HepG2 (cell line): ENCODE results near the gene FAM221A. TPM values are rescaled to one million over a fixed set of nuclear protein-coding genes. Genes with fewer than 3 reads are reported as not detected.

ENCODE experiments used
- ATAC-seq: fragments of 200-7000 bp; cut with Tn5 transposase; 3 replicates; pipeline ENCODE4 v1.9.1; 2020; ENCODE audit warnings: mild to moderate bottlenecking, moderate library complexity
- BruUV-seq: library from RNA; stranded (reverse); fragments of 400-500 nt; replicated peaks from 2 replicates; lab custom pipeline; 2021; lab: Mats Ljungman, UMichigan
- CTCF ChIA-PET: fragments of 300-600 bp; formaldehyde crosslinking; extraction: SDS; loops from one replicate; lab custom pipeline; 2021; ENCODE audit warnings: low total read pairs, inconsistent platforms, low intra/inter-chr PET ratio; lab: Yijun Ruan, JAX
- POLR2A ChIA-PET: fragments of 350-600 bp; sonication (Branson Sonifier 250); formaldehyde crosslinking; loops from one replicate; lab custom pipeline; 2020; ENCODE audit warnings: antibody characterized with exemption, inconsistent platforms; lab: Yijun Ruan, JAX
- DNase-seq: peaks from one replicate; pipeline ENCODE4 v3.0.0-alpha.2; 2015; ENCODE audit warnings: low spot score
- FAIRE-seq: peaks from 3 replicates; lab custom pipeline; 2011; peaks lifted over from hg19 to GRCh38; lab: Jason Lieb, UNC
- H2AFZ ChIP-seq: one replicate; pipeline ENCODE4 v1.6.1; 2011; ENCODE audit warnings: low read length, inconsistent platforms
- H3K27ac ChIP-seq: fragments of 300-600 bp; 3 replicates; pipeline ENCODE4 v1.8.0; 2011; ENCODE audit warnings: mixed run types, mild to moderate bottlenecking, mixed read lengths, low read length, inconsistent platforms; ENCODE audit not compliant: insufficient read depth; ENCODE audit errors: extremely low read length
- H3K27me3 ChIP-seq, 2 experiments: fragments of 200-600 bp in 1 of 2; 2 replicates in 1 of 2; 3 replicates in 1 of 2; pipeline versions ENCODE4 v1.6.0 to v1.8.0; 2011; ENCODE audit warnings: low read length in 2 of 2, mild to moderate bottlenecking in 2 of 2, moderate library complexity in 2 of 2, inconsistent platforms in 1 of 2; ENCODE audit not compliant: insufficient read depth in 2 of 2, control insufficient read depth in 1 of 2
- H3K36me3 ChIP-seq, 2 experiments: fragments of 200-600 bp in 1 of 2; replicated peaks in 1 of 2; 2 replicates in 1 of 2; 3 replicates in 1 of 2; pipeline versions ENCODE4 v1.5.1 to v1.8.0; 2011; ENCODE audit warnings: low read length in 2 of 2, inconsistent platforms in 1 of 2; ENCODE audit not compliant: insufficient read depth in 2 of 2, control insufficient read depth in 1 of 2
- H3K4me1 ChIP-seq: 2 replicates; pipeline ENCODE4 v1.5.1; 2012; ENCODE audit warnings: low read length, inconsistent platforms; ENCODE audit not compliant: insufficient read depth
- H3K4me2 ChIP-seq: 2 replicates; pipeline ENCODE4 v1.6.0; 2011; ENCODE audit warnings: low read depth, low read length, inconsistent platforms
- H3K4me3 ChIP-seq, 3 experiments: fragments of 200-600 bp in 1 of 3; sonication (generic), shearing (Covaris generic) in 1 of 3; replicated peaks in 1 of 3; 2 replicates each; pipeline ENCODE4 v1.5.1; 2011 to 2016; ENCODE audit warnings: low read length in 3 of 3, inconsistent platforms in 2 of 3, low read depth in 2 of 3, mild to moderate bottlenecking in 2 of 3, control low read depth in 1 of 3, mixed read lengths in 1 of 3; ENCODE audit not compliant: insufficient read depth in 1 of 3
- H3K79me2 ChIP-seq: one replicate; pipeline ENCODE4 v1.6.1; 2011; ENCODE audit warnings: low read length, inconsistent platforms; ENCODE audit not compliant: insufficient read depth
- H3K9ac ChIP-seq: 2 replicates; pipeline ENCODE4 v1.6.0; 2011; ENCODE audit warnings: mild to moderate bottlenecking, low read depth, low read length, inconsistent platforms; ENCODE audit not compliant: insufficient read depth
- H3K9me3 ChIP-seq: 2 replicates; pipeline ENCODE4 v1.5.1; 2012; ENCODE audit warnings: mild to moderate bottlenecking, low read length
- H4K20me1 ChIP-seq: 2 replicates; pipeline ENCODE4 v1.6.0; 2011; ENCODE audit warnings: inconsistent platforms, mild to moderate bottlenecking, low read length, moderate library complexity; ENCODE audit not compliant: insufficient read depth
- CBX1 ChIP-seq: IDR thresholded peaks from one replicate; pipeline ENCODE4 v1.6.1; 2016; ENCODE audit warnings: antibody characterized with exemption, low read depth
- DMAP1 ChIP-seq: IDR thresholded peaks from 2 replicates; pipeline ENCODE4 v1.6.1; 2016
- DNMT1 ChIP-seq: sonication (generic); formaldehyde crosslinking; IDR thresholded peaks from 2 replicates; pipeline ENCODE4 v1.5.1; 2020; ENCODE audit warnings: mild to moderate bottlenecking, missing genetic modification reagents
- DNMT3B ChIP-seq: conservative IDR thresholded peaks from 2 replicates; pipeline ENCODE4 v1.6.1; 2016; ENCODE audit warnings: missing biosample characterization, control low read depth
- SIX4 ChIP-seq: sonication (generic); formaldehyde crosslinking; IDR thresholded peaks from 2 replicates; pipeline ENCODE4 v1.4.0; 2020; ENCODE audit warnings: missing genetic modification reagents
- SRF ChIP-seq: IDR thresholded peaks from 2 replicates; pipeline ENCODE4 v1.6.1; 2011; ENCODE audit warnings: mild to moderate bottlenecking, low read depth, low read length, moderate library complexity
- TARDBP ChIP-seq: sonication (generic); formaldehyde crosslinking; IDR thresholded peaks from 2 replicates; pipeline ENCODE4 v1.8.0; 2022; ENCODE audit warnings: mild to moderate bottlenecking, missing genetic modification reagents
- ZNF335 ChIP-seq: sonication (generic); formaldehyde crosslinking; IDR thresholded peaks from 2 replicates; pipeline ENCODE4 v1.4.0; 2020; ENCODE audit warnings: missing genetic modification reagents
- ZNF781 ChIP-seq: sonication (generic); formaldehyde crosslinking; IDR thresholded peaks from 2 replicates; pipeline ENCODE4 v1.5.1; 2020; ENCODE audit warnings: borderline replicate concordance, mild to moderate bottlenecking, missing genetic modification reagents; ENCODE audit errors: not compliant biosample characterization
- ZSCAN5A ChIP-seq: sonication (generic); formaldehyde crosslinking; IDR thresholded peaks from 2 replicates; pipeline ENCODE4 v1.8.0; 2022; ENCODE audit warnings: mild to moderate bottlenecking, missing genetic modification reagents, borderline replicate concordance
- WGBS: methylation state at CpG from one replicate; pipeline ENCODE4 v1.1.6; 2017; ENCODE audit warnings: low lambda C conversion rate; 5-methylcytosine and 5-hydroxymethylcytosine counted together
- in situ Hi-C: cut with HindIII; loops from 2 replicates; pipeline ENCODE4 v1.10.0; 2017; ENCODE audit warnings: low pct_unique_long_range_greater_than_20kb; ENCODE audit not compliant: extremely low pct_ligation_motif_present
- intact Hi-C: fragments of 100-400 bp; cut with micrococcal nuclease; formaldehyde crosslinking; loops from one replicate; pipeline ENCODE4 v1.10.0; 2022; ENCODE audit not compliant: unreplicated experiment
- polyA plus RNA-seq, 8 experiments: library from polyadenylated mRNA; depleted of rRNA in 3 of 8; stranded (reverse) in 7 of 8; unstranded in 1 of 8; fragments of >200 nt; fragmentation: Illumina TruSeq in 4 of 8; extraction: Trizol in 4 of 8; gene quantifications; 2 replicates each; pipeline versions ENCODE4 v1.2.1 to v1.2.3, GENCODE V29; 2011 to 2016; ENCODE audit warnings: low read depth in 4 of 8, missing spikeins in 1 of 8, mixed read lengths in 1 of 8; ENCODE audit not compliant: insufficient read depth in 1 of 8
- total RNA-seq, 5 experiments: library from RNA; depleted of rRNA; stranded (reverse); fragments of >200 nt; fragmentation: Illumina TruSeq; extraction: Trizol; gene quantifications; 2 replicates each; pipeline ENCODE4 v1.2.3, GENCODE V29; 2016; ENCODE audit warnings: low read depth in 1 of 5
- TF ChIP-seq, protein P1 (sequence below): fragments of 450-650 bp; IDR thresholded peaks from 2 replicates; pipeline ENCODE4 v1.6.1; 2017
- TF ChIP-seq, protein P2 (sequence below): IDR thresholded peaks from 2 replicates; pipeline ENCODE4 v1.6.1; 2012; ENCODE audit warnings: inconsistent platforms

Gene FAM221A
- total and polyA plus RNA-seq, 2 of the 13 experiments (the other 11 are each of a cell fraction or from before 2014, with no cell fraction given), result 0.08 TPM; not detected in 1

DNA sequence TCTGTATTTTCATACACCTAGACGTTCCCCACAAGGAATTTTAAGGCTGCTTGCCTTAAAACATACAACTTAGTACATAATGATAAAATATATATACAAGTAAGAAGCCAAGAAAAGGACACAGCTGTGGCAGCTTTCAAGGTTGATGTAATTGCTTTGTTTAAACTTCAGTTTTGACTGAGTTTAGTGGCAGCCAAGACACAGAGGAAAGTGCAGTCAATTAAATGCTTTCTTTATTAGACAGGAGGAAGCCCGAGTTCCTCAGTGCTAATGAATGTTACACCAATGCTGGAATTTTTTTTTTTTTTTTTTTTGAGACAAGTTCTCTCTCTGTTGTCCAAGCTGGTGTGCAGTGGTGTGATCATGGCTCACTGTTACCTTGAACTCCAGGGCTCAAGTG lies 18.8 kb downstream of the FAM221A start:
- in situ Hi-C loops (no loop called here), intact Hi-C loops (loop anchor here (5.0 kb wide), 1 partner anchor 42 kb away; no protein-coding TSS in a partner anchor)
- Histone ChIP-seq H3K4me1 (no peaks in the 10 kb centered on the region), H3K27ac (no peak overlapping the region), H2AFZ (no peak overlapping the region), H3K4me3 (no peak overlapping the region), H3K27me3 (no peaks in the 10 kb centered on the region), H3K36me3 (no peaks in the 10 kb centered on the region), H3K4me2 (no peak overlapping the region), H3K79me2 (no peaks in the 10 kb centered on the region), H3K9me3 (no peaks in the 10 kb centered on the region), H3K9ac (no peak overlapping the region), H4K20me1 (no peaks in the 10 kb centered on the region)
- 0% methylated on average over 2 of the region's 2 CpGs for WGBS
- POLR2A ChIA-PET, result no interaction called here
- TF ChIP-seq ZNF781 (no peak), DMAP1 (CRISPR knock-in tag) (no peak), ZSCAN5A (CRISPR knock-in tag) (no peak), SIX4 (CRISPR knock-in tag) (no peak), DNMT1 (CRISPR knock-in tag) (no peak), DNMT3B (CRISPR knock-in tag) (no peak), ZNF335 (no peak), SRF (no peak), TARDBP (no peak), CBX1 (no peak)
- TF ChIP-seq, protein P1, sequence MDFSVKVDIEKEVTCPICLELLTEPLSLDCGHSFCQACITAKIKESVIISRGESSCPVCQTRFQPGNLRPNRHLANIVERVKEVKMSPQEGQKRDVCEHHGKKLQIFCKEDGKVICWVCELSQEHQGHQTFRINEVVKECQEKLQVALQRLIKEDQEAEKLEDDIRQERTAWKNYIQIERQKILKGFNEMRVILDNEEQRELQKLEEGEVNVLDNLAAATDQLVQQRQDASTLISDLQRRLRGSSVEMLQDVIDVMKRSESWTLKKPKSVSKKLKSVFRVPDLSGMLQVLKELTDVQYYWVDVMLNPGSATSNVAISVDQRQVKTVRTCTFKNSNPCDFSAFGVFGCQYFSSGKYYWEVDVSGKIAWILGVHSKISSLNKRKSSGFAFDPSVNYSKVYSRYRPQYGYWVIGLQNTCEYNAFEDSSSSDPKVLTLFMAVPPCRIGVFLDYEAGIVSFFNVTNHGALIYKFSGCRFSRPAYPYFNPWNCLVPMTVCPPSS, result no peak
- TF ChIP-seq, protein P2, sequence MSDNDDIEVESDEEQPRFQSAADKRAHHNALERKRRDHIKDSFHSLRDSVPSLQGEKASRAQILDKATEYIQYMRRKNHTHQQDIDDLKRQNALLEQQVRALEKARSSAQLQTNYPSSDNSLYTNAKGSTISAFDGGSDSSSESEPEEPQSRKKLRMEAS, result no peak
- CTCF ChIA-PET, result no interaction called here
- DNase-seq (no peak), FAIRE-seq (no peak), ATAC-seq (no peak)
- BruUV-seq, result no TSS peak
